ENCODE measurements around the gene AKAP7.

AKAP7 gene

GRCh38 chr6:131199568-131200272 is 64.5 kb downstream of the AKAP7 start:
- peak; percentile 55 for DNase-seq (ENCODE audit: low read depth)

- DNase-seq (ENCODE audit: low read depth) = no peak
These were observed 70.4 kb downstream of the AKAP7 start for GRCh38 chr6:131205481-131206244.

- no peak for DNase-seq (ENCODE audit: low read depth)
These were observed 71.4 kb downstream of the AKAP7 start for GRCh38 chr6:131206463-131207251.

- DNase-seq (ENCODE audit: low read depth) = no peak
These were observed 73.5 kb downstream of the AKAP7 start for GRCh38 chr6:131208787-131209186.

- peak; percentile 56 for DNase-seq (ENCODE audit: low read depth)
These were observed 75.2 kb downstream of the AKAP7 start for GRCh38 chr6:131210469-131210868.

- no peak for DNase-seq (ENCODE audit: low read depth)
These were observed 76.8 kb downstream of the AKAP7 start for GRCh38 chr6:131212024-131212423.

GRCh38 chr6:131212913-131213312 is 77.6 kb downstream of the AKAP7 start:
- no peak for DNase-seq (ENCODE audit: low read depth)

GRCh38 chr6:131213501-131213990 is 78.3 kb downstream of the AKAP7 start:
- DNase-seq (ENCODE audit: low read depth) = peak; percentile 32

- DNase-seq (ENCODE audit: low read depth) = no peak
These were observed 80.0 kb downstream of the AKAP7 start for GRCh38 chr6:131215219-131215618.

GRCh38 chr6:131216246-131216645 is 81.0 kb downstream of the AKAP7 start:
- DNase-seq (ENCODE audit: low read depth) = no peak

- peak; percentile 3 for DNase-seq (ENCODE audit: low read depth)
These were observed 87.5 kb downstream of the AKAP7 start for GRCh38 chr6:131222773-131223172.

GRCh38 chr6:131223416-131223815 is 88.1 kb downstream of the AKAP7 start:
- DNase-seq (ENCODE audit: low read depth) = no peak

- no peak for DNase-seq (ENCODE audit: low read depth)
These were observed 89.9 kb downstream of the AKAP7 start for GRCh38 chr6:131225127-131225526.

- no peak for DNase-seq (ENCODE audit: low read depth)
These were observed 90.7 kb downstream of the AKAP7 start for GRCh38 chr6:131225959-131226358.

- DNase-seq (ENCODE audit: low read depth) = no peak
These were observed 91.3 kb downstream of the AKAP7 start for GRCh38 chr6:131226459-131227157.

GRCh38 chr6:131227158-131227543 is 91.9 kb downstream of the AKAP7 start:
- no peak for DNase-seq (ENCODE audit: low read depth)

GRCh38 chr6:131231103-131231502 is 95.8 kb downstream of the AKAP7 start:
- no peak for DNase-seq (ENCODE audit: low read depth)

- no peak for DNase-seq (ENCODE audit: low read depth)
These were observed 96.6 kb downstream of the AKAP7 start for GRCh38 chr6:131231891-131232290.

- no peak for DNase-seq (ENCODE audit: low read depth)
These were observed 109.7 kb downstream of the AKAP7 start for GRCh38 chr6:131244942-131245341.

GRCh38 chr6:131250122-131250521 is 114.9 kb downstream of the AKAP7 start:
- DNase-seq (ENCODE audit: low read depth) = peak; percentile 35

GRCh38 chr6:131250936-131251335 is 115.7 kb downstream of the AKAP7 start:
- no peak for DNase-seq (ENCODE audit: low read depth)
